NOMO-1 treated with dmso at 0.1 percent for 144 hours (cell line): ENCODE results near the gene RABGAP1L.
"Not testable (repeated sequence)": the region's sequence is repeated elsewhere in the genome, so short reads cannot be mapped to it uniquely, and the experiment has no call there.

ENCODE experiments used
- DNase-seq: peaks from one replicate; lab custom pipeline; 2025; ENCODE audit not compliant: unreplicated experiment; lab: John Stamatoyannopoulos, UW

The RABGAP1L gene

DNA sequence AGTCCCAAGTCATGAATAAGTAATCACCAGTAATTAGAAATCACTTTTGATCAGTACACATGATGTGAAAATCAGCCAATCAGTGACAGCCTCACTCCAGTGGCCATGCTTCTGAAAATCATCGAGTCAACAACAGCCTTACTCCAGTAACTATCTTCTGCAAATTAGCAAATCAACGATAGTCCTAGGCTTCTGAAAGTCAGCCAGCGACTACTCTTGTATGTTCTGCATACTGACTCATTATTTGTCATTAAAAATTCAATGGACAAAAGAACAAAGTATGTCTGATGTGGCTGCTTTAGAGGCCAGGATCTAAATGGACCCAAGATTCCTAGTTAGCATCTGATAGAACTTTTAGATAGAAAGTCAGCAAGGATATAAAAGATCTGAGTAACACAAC, 391.0 kb downstream of the RABGAP1L start:
- no peak for DNase-seq

DNA sequence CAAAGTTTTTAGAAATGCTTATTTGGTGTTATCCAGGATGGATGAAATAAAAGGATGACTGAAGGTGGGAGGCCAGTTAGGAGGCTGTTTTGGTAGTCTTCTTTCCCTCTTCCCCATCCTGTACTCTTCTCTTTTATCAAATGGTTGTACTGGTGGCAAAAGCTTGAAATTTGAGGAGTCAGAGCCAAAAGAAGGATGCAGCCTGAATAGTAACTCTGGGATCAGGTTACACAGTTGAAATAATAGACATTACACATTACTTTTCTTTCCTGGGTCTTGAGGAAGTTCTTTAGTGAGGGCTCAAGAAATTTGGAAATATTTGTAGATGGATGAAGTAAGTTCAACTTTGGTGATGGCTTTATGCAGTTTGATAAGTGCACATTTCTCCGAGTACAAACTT, 397.1 kb downstream of the RABGAP1L start:
- DNase-seq = no peak

DNA sequence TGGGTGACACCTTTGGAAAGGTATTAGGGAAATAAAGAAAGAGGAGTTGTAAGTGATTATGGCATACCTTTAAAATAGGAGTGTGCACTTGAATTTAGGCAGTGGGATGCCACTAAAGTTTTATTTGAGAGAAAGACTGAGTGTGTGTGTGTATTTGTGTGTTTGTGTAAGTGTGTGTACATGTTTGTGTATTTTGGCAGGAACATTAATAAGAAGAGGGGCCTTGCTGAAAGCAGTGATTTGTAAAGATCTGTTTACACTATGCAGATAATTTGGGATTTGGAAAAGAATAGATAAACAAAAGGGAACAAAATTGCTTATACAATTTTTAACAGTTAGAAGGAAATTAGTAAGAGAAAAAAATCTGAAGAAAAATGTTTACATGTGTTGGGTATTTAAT, 409.2 kb downstream of the RABGAP1L start:
- no peak for DNase-seq

GRCh38 chr1:174569240-174569639, 409.9 kb downstream of the RABGAP1L start:
- DNase-seq = no peak

DNA sequence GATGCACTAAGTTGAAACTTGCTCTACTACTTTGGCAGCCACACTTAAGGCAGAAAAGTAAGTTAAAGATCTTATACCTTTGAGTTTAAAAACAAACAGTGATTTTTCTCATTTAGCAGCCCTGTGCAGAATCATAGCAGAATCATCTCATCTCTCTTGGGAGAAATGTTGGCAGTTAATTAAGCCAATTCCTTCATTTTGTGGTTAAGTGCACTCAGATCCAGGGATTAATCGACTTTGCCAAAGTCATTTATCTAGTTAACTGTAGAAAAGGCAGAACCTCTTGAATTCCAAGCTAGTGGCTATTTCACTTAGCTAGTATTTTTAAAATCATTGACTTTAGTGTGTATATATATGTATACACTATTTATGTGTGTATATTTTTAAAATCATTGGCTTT, 413.5 kb downstream of the RABGAP1L start:
- no peak for DNase-seq

DNA sequence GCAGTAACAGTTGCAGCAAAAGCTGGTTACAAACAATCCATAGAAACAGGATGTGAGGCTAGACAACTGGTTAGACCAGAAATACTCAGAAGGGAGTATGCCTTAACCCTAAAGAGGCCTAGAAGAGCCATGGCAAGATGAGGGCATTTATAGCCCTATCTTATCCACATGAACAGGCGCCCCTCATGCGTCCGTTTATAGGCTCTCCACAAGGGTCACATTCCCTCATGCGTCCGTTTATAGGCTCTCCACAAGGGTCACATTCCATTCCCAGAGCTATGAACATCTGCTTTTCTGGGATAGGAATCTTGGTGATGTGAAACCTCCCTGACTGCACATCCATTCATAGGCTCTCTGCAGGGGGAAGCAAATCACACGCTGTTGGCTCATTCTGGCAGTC, 416.8 kb downstream of the RABGAP1L start:
- DNase-seq = not testable (repeated sequence)

DNA sequence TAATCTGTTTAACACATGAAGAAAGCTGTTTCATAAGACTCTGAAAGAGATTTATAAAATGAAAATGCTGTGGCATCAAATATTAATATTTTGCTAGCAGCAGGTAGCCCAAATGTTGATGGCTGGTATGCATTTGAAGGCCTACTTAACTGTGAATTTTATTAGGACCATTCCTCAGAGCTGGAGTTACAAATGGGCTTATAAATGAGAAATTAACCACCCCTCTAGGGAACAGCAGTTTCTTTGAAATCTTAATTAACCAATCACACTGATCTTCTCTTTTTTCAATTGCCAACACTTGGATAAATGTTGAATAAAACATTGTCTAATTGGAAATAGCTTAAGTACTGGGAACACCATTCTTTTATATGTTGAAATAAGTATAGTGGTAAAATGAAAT, 418.4 kb downstream of the RABGAP1L start:
- DNase-seq = no peak

DNA sequence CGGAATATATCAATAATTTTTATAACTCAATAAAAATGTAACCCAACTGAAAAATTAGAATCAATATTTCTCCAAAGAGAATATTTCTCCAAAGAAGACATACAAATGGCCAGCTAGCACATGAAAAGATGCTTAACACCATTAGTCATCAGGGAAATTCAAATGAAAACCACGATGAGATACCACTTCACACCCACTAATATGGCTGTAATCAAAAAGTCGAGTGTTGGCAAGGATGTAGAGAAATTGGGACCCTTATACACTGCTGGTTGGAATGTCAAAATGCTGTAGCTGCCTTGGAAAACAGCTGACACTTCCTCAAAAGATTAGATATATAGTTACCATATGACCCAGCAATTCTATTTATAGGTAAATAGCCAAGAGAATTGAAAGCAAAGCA, 421.5 kb downstream of the RABGAP1L start:
- DNase-seq = no peak

GRCh38 chr1:174583316-174583715, 424.0 kb downstream of the RABGAP1L start:
- no peak for DNase-seq

DNA sequence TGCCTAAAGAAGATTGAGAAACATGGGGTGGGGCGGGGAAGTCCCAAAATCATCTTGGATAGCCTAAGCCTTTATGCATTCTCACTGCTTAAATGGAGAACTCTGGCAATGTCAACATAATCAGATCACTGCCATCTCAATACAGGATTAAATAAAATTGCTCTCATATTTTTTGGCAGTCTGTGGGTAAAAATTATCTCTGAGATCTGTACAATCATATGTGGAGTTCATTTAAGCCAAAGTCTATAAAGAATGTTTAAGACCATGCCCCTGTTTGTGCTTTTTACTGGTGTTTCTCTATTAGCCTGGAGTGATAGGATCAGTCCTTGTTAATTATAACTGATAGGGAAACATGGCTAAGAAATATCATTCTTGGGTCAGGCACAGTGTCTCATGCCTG, 424.8 kb downstream of the RABGAP1L start:
- DNase-seq = no peak

DNA sequence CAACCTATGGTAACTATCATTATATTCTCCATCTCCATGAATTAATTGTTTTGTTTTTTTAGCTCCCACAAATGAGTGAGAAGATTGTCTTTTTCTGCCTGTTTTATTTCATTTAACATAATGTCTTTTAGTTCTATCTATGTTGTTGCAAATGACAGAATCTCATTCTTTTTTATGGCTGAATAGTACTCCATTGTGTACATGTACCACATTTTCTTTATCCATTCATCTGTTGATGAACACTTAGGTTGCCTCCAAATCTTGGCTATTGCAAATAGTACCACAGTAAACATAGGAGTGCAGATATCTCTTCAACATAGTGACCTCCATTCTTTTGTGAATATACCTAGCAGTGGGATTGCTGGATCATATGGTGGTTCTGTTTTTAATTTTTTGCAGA, 429.3 kb downstream of the RABGAP1L start:
- DNase-seq = not testable (repeated sequence)

GRCh38 chr1:174605198-174605597, 445.9 kb downstream of the RABGAP1L start:
- DNase-seq = no peak

- DNase-seq = no peak
Observed at GRCh38 chr1:174606471-174606870, 447.2 kb downstream of the RABGAP1L start.

GRCh38 chr1:174617905-174618304, 458.6 kb downstream of the RABGAP1L start:
- DNase-seq = not testable (repeated sequence)

- no peak for DNase-seq
Observed at GRCh38 chr1:174623324-174624035, 464.2 kb downstream of the RABGAP1L start.

DNA sequence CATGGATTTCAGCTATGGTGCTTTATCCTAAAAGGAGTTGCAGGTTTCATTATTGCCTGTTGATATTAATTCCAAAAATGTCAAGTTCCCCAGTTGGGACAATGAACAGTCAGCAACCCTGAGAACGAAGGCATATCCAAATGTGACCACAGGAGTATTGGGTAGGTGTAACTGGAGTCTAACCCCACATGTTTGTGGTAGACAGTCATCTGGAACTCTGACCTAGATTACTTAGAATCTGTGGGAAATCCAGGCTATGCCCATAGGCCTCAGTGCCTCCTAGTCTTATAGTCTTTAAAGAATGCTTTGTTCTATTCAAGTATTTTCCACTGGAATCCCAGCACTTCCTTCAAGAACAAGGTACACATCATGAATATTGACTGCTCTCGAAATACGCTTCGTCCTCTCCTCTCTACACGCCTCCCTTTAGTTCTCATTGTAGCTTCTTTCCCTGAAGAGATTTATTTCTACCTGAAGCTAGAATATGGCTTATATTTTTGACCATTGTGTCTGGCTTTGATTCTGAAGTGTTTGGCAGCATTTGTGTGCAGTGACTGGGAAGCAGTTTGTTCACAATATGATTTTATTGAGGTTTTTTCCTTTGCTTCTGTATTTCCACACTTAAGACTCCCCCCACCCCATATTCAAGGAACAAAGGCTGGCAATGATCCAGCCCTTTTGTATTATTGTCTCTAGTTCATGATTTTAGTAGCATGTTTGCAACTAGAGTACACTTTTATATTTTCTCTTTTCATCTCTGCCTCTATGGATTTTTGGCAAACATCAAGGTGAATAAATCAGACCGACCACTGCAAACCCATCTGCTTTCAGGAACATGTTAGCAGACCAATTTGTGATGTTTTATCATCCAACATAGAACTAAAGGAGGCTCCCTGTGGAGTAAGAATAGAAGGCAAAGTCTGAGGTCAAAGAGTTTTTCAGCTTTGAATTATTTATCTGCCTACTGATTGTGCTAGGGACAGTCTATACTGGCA, 467.0 kb downstream of the RABGAP1L start:
- no peak for DNase-seq

GRCh38 chr1:174637487-174637886, 478.2 kb downstream of the RABGAP1L start:
- DNase-seq = no peak

- DNase-seq = no peak
Observed at GRCh38 chr1:174639461-174639860, 480.1 kb downstream of the RABGAP1L start.

DNA sequence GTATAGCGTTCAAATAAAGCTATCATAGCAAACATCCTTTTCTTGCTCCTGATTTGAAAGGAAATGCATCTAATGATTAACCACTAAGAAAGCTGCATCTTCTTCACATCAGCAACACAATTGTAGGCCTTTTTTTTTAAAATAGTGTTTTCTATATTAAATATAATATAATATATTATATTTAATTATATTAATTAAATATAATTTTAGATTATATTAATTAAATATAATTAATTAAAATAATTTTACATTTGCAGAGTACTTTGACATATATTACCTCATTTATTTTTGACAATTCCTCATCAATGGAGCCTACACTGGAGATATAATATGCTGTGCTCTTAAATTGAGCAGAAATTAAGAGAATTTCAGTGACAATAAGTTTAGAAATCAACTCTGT, 481.5 kb downstream of the RABGAP1L start:
- DNase-seq = no peak

GRCh38 chr1:174642393-174642792, 483.1 kb downstream of the RABGAP1L start:
- no peak for DNase-seq

DNA sequence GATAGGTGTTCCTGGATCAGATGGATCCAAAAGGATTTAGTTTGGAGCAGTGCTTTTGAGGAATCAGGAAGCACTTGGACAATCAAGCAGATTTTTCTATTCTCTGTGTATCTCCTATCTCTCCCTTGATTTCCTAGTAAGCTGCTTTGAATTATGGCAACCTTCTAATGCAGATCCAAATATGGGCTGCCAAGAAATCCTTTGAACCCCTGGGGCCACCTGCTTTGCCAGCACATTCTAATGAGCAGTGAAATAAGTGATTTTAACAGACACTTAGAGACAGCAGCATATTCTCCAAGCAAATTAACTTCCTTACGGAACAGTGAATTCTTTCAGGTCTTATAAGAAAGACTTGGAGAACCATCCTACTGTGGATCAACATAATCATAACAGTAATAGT, 483.9 kb downstream of the RABGAP1L start:
- DNase-seq = no peak

DNA sequence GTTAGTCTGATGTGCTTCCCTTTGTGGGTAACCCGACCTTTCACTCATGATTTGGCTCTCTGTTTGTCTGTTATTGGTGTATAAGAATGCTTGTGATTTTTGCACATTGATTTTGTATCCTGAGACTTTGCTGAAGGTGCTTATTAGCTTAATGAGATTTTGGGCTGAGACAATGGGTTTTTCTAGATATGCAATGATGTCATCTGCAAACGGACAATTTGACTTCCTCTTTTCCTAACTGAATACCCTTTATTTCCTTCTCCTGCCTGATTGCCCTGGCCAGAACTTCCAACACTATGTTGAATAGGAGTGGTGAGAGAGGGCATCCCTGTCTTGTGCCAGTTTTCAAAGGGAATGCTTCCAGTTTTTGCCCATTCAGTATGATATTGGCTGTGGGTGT, 490.3 kb downstream of the RABGAP1L start:
- DNase-seq = not testable (repeated sequence)
